NOMO-1 (cell line): ENCODE measurements around the gene SGK1.
"Not testable (repeated sequence)": the region's sequence is repeated elsewhere in the genome, so short reads cannot be mapped to it uniquely, and the experiment has no call there.

ENCODE experiments used
- DNase-seq, 2 experiments: peaks; one replicate each; lab custom pipeline; 2025; ENCODE audit not compliant: unreplicated experiment in 2 of 2; lab: John Stamatoyannopoulos, UW

The SGK1 gene

DNA sequence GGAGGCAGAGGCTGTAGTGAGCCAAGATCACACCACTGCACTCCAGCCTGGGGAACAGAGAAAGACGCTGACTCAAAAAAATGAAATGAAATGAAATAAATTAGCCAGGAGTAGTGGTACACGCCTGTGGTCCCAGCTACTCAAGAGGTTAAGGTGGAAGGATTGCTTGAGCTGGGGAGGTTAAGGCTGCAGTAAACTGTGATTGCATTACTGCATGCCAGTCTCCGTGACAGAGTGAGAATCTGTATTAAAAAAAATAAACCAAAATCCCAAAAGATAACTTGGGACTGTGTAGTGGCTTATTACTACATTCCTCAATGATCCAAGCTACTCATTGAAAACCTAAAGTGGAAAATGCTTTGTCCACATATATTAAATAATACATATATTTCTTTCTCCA lies 87.0 kb downstream of the SGK1 start:
- DNase-seq = no peak

DNA sequence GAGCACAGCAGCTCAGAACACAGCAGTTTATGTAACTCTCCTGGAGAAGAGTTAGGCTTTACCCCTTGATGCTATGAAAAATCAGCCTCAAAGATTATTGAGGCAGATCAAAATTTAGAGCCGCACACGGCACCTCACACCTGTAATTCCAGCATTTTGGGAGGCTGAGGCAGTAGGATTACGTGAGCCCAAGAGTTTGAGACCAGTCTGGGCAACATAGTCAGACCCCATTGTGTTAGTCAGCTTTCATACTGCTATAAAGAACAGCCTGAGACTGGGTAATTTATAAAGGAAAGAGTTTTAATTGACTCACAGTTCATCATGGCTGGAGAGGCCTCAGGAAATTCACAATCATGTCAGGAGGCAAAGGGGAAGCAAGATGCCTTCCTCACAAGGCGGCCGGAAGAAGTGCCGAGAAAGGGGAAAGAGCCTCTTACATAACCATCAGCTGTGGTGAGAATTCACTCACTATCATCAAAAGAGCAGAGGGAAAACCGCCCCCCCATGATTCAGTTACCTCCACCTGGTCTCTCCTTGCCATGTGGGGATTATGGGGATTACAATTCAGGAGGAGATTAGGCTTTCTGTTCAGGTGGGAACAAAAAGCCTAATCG lies 87.7 kb downstream of the SGK1 start:
- peak; percentile 58 to 89 for DNase-seq

DNA sequence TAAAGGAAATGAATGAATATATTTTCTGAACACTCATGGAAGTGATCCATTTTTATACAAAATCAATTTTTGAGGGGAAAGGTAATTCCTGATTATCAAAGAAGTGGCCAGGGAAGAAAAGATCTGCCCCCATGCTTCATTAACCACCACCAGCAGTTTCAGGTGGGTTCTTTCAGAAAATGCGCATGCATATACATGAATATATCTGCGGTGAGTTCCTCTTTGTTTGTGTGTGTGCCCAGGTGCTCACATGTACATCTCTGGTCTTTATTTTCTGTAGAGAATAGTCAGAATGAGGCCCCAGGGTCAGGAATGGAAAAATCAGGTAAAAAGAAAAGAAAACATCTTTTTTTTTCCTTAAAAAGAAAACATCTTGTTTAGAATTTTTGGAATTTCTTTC lies 88.4 kb downstream of the SGK1 start:
- no peak for DNase-seq

DNA sequence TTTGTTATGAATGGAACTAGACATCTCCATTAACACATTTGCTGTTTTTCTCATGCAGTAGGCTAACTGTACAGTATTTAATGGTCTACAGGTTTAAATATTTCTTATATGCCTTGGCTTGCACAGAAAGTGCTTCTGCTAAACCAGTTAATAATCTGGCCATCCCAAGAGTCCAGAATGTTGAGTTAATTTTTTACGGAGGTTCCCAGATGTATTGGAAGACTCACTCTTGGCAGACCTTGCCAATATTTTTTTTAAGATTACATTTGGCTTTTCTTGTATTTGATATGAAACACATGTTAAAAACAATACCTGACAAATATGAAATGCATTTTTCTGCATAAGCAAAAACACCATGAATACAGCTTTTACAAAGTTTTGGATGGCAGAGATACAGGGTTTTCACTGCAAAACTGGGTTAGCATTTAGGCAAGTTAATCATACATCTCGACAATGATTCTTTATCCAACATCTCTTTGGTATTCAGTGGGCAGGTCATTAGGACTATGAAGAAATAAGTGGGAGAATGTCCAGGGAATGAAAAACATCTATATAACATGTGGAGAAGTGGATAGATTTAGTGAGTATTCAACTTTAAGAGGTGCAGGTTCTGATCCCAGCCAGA lies 94.0 kb downstream of the SGK1 start:
- no peak for DNase-seq

DNA sequence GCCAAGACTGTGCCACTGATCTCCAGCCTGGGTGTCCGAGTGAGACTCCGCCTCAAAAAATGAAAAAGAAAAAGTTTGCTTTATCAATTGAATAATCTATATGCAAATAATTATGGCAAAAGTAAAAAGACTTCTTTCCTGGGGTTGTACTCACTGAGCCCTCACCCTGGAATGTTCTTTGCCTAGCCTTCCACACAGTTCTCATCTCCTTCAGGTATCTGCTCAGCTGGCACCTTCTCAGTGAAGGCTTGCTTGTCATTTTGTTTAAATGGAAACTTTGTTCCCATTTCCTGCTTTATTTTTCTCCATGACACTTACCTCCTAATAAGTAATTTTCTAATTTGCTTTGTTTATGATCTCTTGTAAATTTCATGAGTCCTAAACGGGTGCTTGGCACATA lies 96.7 kb downstream of the SGK1 start:
- DNase-seq = no peak

DNA sequence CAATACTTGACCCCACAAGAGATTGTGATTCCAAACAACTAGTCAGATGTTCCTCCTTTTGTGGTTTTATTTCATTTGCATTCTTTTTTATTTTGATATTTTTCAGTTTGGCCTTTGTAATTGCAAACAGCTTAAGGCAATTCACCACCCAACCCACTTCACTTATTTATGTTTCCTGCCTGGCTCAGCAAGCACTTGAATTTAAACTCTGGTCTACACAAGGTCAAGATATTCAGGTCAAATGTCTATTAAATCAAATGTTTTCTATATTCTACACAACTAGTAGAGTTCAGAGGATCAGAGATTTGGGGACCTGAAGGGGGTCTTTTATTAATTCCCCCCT lies 100.1 kb downstream of the SGK1 start:
- DNase-seq = no peak

DNA sequence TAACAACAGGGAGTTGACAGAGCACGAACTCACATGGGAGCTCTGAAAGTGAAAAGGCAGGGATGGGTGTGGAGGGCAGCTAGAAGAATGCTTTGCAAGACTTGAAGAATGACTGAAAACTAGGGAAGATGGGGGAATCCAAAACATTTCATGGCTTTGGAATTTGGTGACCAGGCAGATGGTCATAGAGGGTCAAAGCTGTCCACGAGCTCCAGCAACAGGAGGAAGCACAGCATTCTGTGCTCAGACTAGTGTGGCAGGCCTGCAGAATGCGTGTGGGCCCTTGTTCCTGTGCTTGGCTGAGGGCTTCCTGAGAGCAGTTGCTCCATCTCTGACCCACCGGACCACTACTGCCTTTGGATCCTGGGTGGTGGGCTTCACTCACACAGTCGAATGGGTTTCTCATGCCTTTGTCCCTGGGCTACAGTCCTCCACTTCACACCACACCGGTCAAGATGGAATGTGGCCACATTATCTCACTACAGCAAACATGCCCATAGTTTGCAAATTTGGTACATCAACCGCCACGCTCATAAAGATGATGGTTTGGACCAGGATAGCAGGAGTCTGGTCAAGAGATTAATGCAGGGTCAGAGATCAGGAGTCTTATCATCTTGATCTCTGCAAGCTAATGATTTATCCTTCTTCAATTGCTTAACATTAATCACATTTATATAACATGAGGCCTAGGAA lies 100.7 kb downstream of the SGK1 start:
- DNase-seq = no peak

DNA sequence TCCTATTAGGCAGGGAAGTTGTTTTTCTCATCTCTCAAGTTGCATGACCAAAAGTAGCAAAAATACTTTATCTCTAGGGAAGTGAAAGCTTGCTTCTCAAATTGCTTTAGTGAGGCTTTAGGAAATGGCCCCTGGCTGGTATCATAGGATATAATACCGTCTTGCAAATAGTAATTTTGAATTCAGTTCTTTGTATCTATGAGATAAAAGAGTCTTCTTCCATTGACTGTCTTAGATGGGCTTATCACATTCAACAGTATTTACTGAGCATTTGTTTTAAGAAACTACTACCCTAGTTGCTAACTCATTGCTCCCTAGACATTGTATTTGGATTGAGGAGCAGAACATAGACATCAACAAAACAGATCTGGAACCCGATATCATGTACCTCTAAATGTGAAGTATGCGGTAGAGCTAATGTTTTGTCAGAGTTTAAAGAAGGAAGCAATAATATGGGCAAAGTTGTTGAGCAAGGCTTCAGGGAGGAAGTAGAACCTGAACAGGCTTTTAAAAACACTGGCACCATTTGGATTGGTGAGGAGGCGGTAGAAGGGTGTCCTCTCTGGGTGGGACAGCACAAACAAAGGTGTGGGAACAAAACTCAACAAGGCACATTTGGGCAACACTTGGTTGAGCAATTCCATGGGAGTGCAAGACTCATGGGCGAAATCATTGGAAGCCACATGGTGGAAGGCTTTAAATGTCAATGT lies 101.5 kb downstream of the SGK1 start:
- DNase-seq = peak; percentile 72 to 85

DNA sequence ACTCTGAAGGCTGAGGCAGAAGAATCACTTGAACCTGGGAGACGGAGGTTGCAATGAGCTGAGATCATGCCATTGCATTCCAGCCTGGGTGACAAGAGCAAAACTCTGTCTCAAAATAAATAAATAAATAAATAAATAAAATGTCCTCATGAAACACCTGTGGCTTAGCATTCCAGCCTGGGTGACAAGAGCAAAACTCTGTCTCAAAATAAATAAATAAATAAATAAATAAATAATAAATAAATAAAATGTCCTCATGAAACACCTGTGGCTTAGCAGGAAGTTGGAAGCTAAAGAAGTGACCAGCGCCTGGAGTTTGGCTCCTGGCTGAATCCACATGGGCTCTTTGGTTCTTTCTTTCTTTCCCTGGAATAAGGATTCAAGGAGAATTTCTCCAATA lies 104.5 kb downstream of the SGK1 start:
- not testable (repeated sequence) for DNase-seq

DNA sequence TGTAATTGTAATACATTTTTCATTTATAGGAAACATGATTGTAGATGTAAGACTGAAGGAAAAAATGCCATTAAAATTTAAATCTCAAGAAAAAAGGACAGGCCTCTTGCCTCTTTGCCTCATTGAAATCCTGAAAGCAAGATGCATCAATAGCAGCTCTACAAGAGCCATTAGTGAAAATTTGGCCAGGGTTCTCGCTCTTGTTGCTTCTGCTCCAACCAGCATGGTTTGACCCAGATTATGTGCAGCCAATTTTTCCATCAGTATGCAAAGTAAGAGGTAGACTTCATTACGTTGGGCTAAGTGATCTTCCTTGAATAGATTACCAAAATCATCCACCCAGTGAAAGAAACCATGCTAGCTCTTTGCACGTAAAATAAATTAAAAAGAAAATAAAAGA lies 106.6 kb downstream of the SGK1 start:
- no peak for DNase-seq

DNA sequence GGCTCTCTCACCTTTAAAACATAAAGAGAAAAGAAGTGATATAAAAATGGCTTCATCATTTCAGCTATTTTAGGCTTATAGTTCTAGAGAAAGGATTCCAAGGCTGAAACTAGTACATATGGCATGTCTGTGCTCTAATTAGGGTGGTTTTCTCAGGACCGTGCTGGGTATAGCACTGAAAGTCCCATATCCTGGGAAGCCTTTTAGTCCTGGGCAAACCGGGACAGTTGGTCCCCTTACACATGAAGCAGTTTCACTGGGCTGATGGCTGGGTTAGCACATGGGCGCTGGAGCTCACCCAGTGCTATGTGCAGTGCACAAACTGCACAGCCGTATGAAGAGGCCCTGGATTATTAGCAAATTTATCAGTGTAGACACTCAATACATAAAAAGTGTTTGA lies 110.5 kb downstream of the SGK1 start:
- no peak for DNase-seq

DNA sequence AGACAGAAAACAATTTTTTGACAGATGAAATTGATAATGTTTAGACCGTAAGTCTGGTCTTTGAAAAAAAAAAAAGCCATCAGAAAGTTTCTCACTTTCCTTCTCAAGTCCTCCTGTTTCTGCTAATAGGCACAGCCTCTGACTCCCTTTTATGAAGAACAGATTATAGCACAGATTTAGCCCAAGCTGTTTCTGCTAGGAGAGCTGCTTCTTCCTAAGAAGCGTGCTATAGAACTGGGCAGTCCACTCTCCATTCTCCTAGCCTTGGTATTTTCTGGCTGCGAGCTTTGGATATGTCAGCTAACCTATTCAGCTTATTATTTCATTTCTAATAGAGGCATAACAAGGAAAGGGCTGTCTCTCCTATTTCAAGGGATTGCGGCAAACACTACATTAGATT lies 112.5 kb downstream of the SGK1 start:
- no peak for DNase-seq

DNA sequence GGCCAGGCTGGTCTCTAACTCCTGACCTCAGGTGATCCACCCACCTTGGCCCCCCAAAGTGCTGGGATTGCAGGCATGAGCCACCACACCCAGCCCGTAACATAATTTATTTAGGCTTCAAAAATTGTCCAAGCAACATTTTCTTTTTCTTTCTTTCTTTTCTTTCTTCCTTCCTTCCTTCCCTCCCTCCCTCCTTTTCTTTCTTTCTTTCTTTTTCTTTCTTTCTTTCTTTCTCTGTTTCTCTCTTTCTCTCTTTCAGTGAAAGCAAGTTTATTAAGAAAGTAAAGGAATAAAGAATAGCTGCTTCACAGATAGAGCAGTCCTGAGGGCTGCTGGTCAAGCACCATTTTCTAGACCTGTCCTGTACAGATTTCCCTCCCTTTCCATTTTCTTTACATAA lies 113.2 kb downstream of the SGK1 start:
- DNase-seq = not testable (repeated sequence)

DNA sequence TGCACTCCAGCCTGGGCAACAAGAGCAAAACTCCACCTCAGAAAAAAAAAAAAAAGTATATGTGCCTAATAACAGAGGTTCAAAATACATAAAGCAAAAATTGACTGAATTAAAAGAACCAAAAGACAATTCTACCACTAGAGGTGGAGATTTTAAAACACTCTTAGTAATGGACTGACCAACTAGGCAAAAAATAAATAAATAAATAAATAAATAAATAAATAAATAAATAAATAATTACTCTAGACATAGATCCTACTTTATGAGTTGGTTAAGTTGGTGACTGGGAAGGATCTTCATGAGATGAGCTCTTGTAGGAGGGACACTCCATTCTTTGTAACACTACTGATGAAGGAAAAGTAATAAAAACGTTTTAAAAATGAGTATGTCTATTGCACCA lies 113.9 kb downstream of the SGK1 start:
- DNase-seq = no peak

DNA sequence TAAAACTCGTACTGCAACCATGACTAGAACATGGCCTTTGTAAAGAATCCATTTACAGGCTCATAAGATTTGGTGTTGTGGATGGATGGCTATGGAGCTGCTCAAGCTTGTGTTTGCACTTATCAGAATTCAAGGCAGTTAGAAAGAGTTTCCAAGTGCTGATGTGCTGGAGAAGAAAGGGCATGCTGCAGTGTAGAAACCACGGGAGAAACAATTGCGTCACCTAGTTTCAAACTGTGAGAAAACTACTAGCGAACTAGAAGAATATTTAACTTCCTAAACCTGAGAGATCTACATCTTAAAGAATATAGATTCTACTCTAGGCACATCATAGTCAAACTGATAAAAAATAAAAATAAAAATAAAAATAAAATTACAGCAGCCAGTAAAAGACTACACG lies 116.2 kb downstream of the SGK1 start:
- peak; percentile 8 to 32 for DNase-seq

DNA sequence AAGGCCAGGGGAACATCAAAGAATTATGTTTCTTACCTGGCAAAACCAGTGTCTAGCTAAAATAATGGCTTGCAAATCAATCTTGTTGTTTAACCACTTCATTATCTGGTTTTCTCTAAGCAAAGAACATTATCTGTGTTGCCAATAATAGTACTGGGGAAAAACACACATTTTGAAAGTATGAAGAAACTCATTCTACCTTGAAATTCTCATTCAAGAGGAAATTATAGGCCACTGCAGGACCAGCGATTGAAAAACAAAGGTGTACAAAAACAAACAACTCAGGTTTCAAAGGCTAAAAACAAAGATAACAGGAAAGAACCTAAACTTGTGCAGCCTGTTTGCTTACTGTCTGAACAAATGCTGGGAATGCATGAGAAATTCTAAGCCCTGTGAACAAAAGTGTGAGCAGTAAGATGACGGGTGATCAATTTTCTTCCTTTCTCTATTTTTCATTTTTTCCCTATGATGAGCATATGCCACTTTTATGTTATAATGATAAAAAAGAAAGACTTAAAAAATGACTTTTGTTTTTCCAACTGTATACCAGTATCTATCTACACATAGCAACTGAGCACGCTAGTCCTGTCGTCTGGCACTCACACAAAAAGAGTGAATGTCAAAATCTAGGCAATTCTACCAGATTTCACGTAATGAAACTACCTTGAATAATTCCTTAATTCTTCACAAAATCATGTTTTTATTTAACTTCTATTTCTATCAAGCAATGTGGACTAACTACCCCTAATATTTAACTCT lies 117.9 kb downstream of the SGK1 start:
- no peak for DNase-seq

DNA sequence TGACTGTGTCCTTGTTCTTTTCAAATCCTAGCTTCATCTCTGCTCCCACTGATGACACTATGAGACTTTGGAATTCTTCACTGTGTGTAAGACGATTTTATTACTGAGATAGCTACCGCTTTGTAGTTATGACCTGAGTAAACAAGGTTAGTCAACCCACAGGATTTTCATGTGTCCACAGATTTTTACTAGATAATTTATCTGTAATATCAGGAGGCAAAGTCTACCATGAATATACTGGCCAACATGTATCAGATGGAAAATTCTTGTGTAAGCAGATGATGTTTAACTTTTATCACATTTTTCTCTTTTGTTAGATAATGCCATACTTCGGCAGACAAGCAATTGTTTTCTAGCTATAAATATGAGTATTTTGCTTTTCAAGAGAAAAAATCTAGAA lies 119.8 kb downstream of the SGK1 start:
- DNase-seq = no peak

DNA sequence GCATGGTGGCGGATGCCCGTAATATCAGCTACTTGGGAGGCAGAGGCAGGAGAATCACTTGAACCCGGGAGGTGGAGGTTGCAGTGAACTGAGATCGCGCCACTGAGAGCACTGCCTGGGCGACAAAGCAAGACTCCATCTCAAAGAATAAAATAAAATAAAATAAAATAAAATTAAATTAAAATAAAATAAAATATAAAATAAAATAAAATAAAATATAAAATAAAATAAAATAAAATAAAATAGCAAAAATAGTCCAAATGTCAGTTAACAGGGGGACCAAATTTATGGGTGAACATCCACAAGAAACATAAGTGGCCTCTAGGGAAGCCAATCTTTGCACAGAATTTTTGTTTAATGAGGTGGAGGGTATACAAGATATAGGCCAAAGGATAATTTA lies 120.2 kb downstream of the SGK1 start:
- not testable (repeated sequence) for DNase-seq

DNA sequence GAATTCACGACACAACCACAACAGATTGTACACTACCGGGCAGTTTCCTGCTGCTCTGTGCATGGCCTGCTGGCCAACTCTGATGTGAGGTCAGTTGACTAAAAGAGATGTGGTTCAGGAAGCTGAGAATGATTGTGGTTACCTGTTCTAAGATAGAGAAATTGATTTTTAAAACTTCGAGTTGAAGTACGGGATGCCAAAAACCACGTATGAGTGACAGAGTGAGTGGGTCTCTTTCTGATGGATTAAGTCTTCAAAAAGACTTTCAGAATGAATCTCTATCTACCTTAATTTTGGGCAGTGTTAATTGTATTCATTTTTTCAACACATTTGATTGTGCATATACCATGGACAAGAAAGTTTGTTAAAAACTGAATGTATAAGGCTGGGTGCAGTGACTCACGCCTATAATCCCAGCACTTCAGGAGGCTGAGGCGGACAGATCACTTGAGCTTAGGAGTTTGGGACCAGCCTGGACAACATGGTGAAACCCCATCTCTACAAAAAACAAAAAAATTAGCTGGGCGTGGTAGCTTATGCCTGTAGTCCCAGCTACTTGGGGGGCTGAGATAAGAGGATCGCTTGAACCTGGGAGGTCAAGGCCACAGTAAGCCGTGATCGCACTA lies 121.2 kb downstream of the SGK1 start:
- no peak for DNase-seq

DNA sequence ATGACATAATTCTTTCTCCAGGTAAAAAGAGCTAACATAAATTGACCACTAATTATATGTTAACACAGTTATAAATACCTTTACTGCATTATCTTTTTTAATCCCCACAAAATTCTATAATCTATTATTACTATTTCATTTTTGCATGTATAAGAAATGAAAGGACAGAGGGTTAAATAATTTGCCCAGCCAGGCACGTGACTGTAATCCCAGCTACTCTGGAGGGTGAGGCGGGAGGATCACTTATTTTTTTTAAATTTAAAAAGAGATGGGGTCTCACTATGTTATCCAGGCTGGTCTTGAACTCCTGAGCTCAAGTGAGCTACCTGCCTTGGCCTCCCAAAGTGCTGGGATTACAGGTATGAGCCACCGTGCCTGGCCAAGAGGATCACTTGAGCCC lies 121.9 kb downstream of the SGK1 start:
- DNase-seq = no peak
